ENCODE data around the gene EIF2A. TPM values are rescaled to one million over a fixed set of nuclear protein-coding genes. Genes with fewer than 3 reads are reported as not detected.

Gene EIF2A
- polyA plus RNA-seq, 3 donors = 48.5 to 88.7 (median 50.8) TPM

DNA sequence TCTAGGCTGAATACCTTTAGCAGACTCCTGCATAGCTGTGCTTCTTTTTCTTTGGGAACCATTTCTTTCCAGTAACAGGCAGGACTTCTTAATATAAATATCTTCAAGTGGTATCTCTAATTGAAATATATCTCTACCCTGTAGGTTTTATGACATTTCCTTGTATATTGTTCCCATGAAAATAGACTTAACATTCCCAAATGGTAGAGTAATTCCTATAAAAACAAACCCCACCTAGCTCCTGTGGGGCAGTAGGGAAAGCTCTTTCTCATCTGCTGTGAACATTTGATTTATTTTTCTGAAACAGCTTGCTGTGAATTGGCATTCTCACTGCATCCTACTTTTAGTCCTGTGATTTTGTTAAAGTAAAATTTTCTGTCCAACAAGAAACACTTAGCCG is 77.4 kb downstream of the EIF2A start:
- no peak overlapping the region for H3K4me3 ChIP-seq (replicated peaks in 1 of 3; ENCODE audit: low read depth in 2 of 3, low read length in 3 of 3)
- no peak overlapping the region for H3K4me3 Mint-ChIP-seq
- H3K27me3 Mint-ChIP-seq (ENCODE audit: low read depth in 3 of 3) = no peaks in the 10 kb centered on the region
- H3K4me1 Mint-ChIP-seq = peaks cover 9% of the 10 kb centered on the region
- no peaks in the 10 kb centered on the region for H3K9me3 Mint-ChIP-seq
- H4K20me1 ChIP-seq (ENCODE audit: insufficient read depth, low read length) = peaks cover 73% of the 10 kb centered on the region
- no CpG with 5 or more reads among the region's 1 CpG for WGBS (ENCODE audit: insufficient coverage)
- peaks cover 44% of the 10 kb centered on the region for H3K79me2 ChIP-seq (ENCODE audit: insufficient read depth, low read length)
- intact Hi-C loops (cut with micrococcal nuclease) = no loop called here
- peaks cover 45 to 65% of the 10 kb centered on the region in 2 donors for H3K36me3 ChIP-seq (replicated peaks in 1 of 2; ENCODE audit: control insufficient read depth in 1 of 2, insufficient read depth in 2 of 2, low read length in 2 of 2)
- DNase-seq = no peak
- peaks cover 46 to 59% of the 10 kb centered on the region in 2 donors for H3K36me3 Mint-ChIP-seq
- no peaks in the 10 kb centered on the region for H3K27me3 ChIP-seq (ENCODE audit: control insufficient read depth in 2 of 2, insufficient read depth in 2 of 2, low read length in 2 of 2)
- TF ChIP-seq, protein P1, sequence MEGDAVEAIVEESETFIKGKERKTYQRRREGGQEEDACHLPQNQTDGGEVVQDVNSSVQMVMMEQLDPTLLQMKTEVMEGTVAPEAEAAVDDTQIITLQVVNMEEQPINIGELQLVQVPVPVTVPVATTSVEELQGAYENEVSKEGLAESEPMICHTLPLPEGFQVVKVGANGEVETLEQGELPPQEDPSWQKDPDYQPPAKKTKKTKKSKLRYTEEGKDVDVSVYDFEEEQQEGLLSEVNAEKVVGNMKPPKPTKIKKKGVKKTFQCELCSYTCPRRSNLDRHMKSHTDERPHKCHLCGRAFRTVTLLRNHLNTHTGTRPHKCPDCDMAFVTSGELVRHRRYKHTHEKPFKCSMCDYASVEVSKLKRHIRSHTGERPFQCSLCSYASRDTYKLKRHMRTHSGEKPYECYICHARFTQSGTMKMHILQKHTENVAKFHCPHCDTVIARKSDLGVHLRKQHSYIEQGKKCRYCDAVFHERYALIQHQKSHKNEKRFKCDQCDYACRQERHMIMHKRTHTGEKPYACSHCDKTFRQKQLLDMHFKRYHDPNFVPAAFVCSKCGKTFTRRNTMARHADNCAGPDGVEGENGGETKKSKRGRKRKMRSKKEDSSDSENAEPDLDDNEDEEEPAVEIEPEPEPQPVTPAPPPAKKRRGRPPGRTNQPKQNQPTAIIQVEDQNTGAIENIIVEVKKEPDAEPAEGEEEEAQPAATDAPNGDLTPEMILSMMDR (IDR thresholded peaks at IDR 0.05) = no peak
- H3K27ac Mint-ChIP-seq = peak overlapping the region in 1 of 7 donors; percentile 47
- H3K4me1 ChIP-seq (ENCODE audit: control insufficient read depth in 1 of 2, insufficient read depth in 2 of 2, low read length in 2 of 2) = no peaks in the 10 kb centered on the region
- H3K4me2 ChIP-seq (replicated peaks; ENCODE audit: extremely low read depth, low read length, poor library complexity, severe bottlenecking) = no peak overlapping the region
- H3K27ac ChIP-seq (ENCODE audit: low read depth in 1 of 2, low read length in 2 of 2) = no peak overlapping the region
- H3K9ac ChIP-seq (ENCODE audit: insufficient read depth, low read length, poor library complexity, severe bottlenecking) = no peak overlapping the region
- no peak overlapping the region for H2AFZ ChIP-seq (ENCODE audit: insufficient read depth, low read depth, low read length, poor library complexity, severe bottlenecking)
- no peaks in the 10 kb centered on the region for H3K9me3 ChIP-seq (replicated peaks in 1 of 2; ENCODE audit: control insufficient read depth in 1 of 2, insufficient read depth in 1 of 2, low read length in 2 of 2)

DNA sequence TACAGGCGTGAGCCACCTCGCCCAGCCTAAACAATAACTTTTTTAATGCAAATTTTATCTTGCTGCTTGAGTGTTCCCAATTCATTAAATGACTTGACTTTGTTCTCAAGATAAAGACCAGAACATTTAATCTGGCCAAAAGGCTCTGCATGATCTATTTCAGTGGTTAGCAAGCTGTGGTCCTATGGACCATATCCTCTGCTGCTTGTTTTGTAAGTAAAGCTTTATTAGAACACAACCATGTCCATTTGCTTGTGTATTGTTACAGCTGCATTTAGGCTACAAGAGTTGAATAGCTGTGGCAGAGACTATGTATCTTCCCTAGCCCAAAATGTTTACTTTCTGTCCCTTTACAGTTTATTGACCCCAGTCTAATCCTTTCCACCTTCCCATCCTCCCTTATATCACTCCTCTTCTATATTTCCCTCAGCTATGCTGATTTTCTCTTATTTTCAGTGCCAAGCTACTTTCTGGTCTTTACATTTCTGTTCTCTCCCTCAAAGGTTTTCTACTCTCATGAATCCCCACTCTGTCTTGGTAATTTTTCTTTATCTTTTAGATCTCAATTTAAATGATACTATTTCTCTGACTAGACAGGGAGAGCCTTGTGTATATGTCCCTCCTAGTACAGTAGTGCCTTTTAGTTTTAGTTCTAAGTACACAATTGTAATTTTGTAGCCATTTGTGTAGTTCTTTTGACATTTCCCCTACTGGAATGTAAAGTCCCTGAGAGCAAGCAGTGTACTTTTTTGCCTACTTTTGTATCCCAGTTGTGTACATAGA is 79.8 kb downstream of the EIF2A start:
- Histone ChIP-seq H3K4me3 (replicated peaks in 1 of 3; ENCODE audit: low read depth in 2 of 3, low read length in 3 of 3) (no peak overlapping the region), H3K9me3 (replicated peaks in 1 of 2; ENCODE audit: control insufficient read depth in 1 of 2, insufficient read depth in 1 of 2, low read length in 2 of 2) (no peaks in the 10 kb centered on the region), H3K4me2 (replicated peaks; ENCODE audit: extremely low read depth, low read length, poor library complexity, severe bottlenecking) (no peak overlapping the region), H3K79me2 (ENCODE audit: insufficient read depth, low read length) (peaks cover 20% of the 10 kb centered on the region), H3K9ac (ENCODE audit: insufficient read depth, low read length, poor library complexity, severe bottlenecking) (no peak overlapping the region), H2AFZ (ENCODE audit: insufficient read depth, low read depth, low read length, poor library complexity, severe bottlenecking) (no peak overlapping the region), H3K27ac (ENCODE audit: low read depth in 1 of 2, low read length in 2 of 2) (peak overlapping the region in 1 of 2 donors; percentile 12), H3K4me1 (ENCODE audit: control insufficient read depth in 1 of 2, insufficient read depth in 2 of 2, low read length in 2 of 2) (no peaks in the 10 kb centered on the region), H3K36me3 (replicated peaks in 1 of 2; ENCODE audit: control insufficient read depth in 1 of 2, insufficient read depth in 2 of 2, low read length in 2 of 2) (peaks cover 58 to 72% of the 10 kb centered on the region in 2 donors), H4K20me1 (ENCODE audit: insufficient read depth, low read length) (peaks cover 50% of the 10 kb centered on the region), H3K27me3 (ENCODE audit: control insufficient read depth in 2 of 2, insufficient read depth in 2 of 2, low read length in 2 of 2) (no peaks in the 10 kb centered on the region)
- no peaks in the 10 kb centered on the region for H3K27me3 Mint-ChIP-seq (ENCODE audit: low read depth in 3 of 3)
- intact Hi-C loops (cut with micrococcal nuclease) = no loop called here
- H3K36me3 Mint-ChIP-seq = peaks cover 57 to 68% of the 10 kb centered on the region in 2 donors
- H3K4me3 Mint-ChIP-seq = no peak overlapping the region
- TF ChIP-seq, protein P1 (IDR thresholded peaks at IDR 0.05) = no peak
- peaks cover 4% of the 10 kb centered on the region for H3K4me1 Mint-ChIP-seq
- no peak for DNase-seq
- no peaks in the 10 kb centered on the region for H3K9me3 Mint-ChIP-seq
- 100% methylated on average over 2 of the region's 2 CpGs for WGBS (ENCODE audit: insufficient coverage)
- peak overlapping the region in 1 of 7 donors; percentile 81 for H3K27ac Mint-ChIP-seq
